Stimulated activated CD8-positive, alpha-beta memory T cell treated with anti-CD3 and anti-CD28 coated beads, Interleukin-4, amount 100 ng/mL, for 24 hours (primary cell): ENCODE measurements around the gene CGREF1.

Source experiments
- DNase-seq: peaks from one replicate; pipeline ENCODE4 v3.0.0-alpha.2; 2020; ENCODE audit warnings: low read depth

Gene CGREF1, protein sequence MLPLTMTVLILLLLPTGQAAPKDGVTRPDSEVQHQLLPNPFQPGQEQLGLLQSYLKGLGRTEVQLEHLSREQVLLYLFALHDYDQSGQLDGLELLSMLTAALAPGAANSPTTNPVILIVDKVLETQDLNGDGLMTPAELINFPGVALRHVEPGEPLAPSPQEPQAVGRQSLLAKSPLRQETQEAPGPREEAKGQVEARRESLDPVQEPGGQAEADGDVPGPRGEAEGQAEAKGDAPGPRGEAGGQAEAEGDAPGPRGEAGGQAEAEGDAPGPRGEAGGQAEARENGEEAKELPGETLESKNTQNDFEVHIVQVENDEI

DNA sequence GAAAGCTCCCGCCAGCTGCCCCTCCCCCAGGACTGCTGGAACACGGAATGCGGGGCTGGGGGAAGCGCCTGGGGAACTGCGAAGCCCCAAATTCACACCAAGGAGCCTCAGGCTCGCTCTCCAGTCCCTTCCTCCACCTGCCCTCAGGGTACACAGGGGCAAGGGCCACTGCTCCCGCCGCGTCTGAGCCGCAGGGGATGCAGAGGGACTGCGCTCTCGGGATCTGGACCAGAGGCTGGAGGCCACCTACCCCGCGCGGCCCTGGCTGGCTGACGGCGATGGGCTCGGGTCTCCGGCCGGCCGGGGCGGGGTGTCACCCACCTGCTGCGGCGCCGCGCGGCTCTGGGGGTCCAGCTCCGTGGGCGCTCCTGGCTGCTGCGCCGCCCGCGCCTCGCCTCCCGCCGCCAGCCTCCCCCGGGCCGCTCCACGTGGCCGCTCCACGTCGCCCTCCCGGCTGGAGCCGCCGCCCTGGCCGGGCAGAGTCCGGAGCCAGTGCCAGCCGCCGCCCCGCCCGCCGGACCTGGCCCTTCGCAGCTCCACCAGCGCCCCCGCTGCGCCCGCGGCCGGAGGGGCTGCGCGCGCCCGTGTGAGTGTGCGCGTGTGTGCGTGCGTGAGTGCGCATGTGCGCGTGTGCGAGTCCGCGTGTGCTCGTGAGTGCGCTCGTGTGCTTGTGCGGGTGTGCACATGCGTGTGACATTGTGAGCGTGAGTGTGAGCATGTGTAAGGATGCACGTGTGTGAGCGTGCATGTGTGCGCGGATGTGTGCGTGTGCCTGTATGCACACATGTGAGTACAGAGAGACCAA lies at the start of gene CGREF1:
Gene CGREF1, minus strand, starts transcription at position 604 of the 805 bp plus-strand sequence. CDS start 14,762 bp downstream, outside the sequence.
- DNase-seq, result no peak

GRCh38 chr2:27164960-27165763 lies 46.2 kb upstream of the CGREF1 start:
- no peak for DNase-seq

DNA sequence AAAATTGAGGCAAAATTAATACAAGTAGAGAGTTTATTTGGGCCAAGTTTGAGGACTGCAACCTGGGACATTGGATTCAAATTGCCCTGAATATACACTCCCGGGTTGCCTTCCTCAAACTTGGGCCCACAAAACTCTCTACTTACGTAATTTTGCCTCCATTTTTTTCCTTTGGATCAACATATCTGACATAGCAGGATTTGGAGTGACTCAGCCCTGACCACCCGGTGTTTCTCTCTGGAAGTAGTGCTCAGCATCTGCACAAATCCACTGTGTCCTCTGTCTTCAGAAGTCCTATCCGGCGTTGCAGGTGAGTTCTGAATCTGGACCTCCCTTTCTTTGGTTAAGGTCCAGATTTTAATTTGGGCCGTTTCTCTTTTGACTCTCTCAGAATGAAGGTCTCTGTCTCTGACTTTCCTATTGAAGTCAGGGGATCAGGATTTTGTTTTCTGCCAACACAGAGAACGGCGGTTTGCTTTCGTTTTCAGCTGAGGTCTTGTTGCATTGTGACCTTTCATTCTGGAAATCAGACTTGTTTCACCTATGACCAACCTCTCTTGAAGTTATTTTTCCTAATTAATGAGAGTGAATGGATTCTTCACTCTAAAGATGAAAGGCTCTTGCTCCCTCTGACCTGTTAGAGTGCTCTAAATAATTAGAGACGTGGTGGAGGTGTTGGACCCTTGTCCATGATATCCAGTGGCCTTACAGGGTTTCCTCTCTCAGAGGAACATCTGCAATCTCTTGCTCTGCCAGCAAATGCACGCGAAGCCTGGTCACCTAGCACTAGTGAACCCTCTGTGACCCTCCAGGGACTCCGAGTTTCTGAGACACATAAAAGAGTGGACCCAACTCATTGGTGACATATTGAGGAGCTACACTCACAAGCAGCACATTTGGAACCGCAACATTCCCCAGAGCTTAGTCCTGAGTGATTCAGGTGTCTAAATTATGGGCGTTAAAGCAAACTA lies 43.5 kb upstream of the CGREF1 start:
- DNase-seq, result no peak

GRCh38 chr2:27160191-27160590 lies 41.3 kb upstream of the CGREF1 start:
- no peak for DNase-seq

GRCh38 chr2:27159271-27159670 lies 40.3 kb upstream of the CGREF1 start:
- no peak for DNase-seq

- DNase-seq, result no peak
Measured at GRCh38 chr2:27158468-27158867, 39.5 kb upstream of the CGREF1 start.

DNA sequence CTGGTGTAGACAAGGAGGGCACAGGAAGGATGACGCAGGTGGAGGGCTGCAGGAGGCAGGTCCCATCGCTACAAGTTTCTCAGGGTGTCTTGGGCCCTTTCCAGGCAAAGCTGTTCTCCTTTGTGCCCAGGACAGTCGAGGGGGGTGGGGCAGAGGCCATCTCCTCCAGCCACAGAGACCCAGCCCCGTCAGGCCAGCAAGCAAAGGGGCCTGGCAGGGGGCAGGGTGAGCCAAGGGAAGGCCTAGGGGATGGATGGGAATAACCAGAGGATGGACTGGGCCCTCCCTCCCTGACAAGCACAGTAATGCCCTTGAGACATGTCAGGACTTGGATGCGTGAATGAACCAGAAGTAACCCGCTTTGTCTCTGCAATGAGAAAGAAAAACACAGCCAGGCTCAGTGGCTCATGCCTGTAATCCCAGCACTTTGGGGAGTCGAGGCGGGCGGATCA lies 36.2 kb upstream of the CGREF1 start:
- DNase-seq, result no peak

DNA sequence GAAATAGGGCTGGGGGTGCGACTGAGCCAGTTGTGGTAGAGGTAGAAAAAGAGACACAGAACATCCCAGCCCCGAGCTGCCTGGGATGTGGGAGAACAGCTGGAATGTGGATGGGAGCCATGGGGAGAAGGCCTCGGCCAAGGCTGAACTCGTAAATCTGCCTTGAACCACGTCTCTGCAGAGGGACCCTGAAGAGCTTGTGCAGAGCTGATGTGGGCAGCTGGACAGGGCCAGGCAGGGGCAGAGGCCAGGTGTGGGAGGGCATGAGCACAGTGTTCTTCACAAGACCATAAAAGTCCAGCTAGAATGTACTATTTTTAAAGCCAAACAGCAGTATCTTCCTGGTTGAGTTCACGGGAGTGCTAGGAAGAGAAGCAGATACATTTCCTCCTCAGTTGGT lies 35.6 kb upstream of the CGREF1 start:
- DNase-seq, result no peak

DNA sequence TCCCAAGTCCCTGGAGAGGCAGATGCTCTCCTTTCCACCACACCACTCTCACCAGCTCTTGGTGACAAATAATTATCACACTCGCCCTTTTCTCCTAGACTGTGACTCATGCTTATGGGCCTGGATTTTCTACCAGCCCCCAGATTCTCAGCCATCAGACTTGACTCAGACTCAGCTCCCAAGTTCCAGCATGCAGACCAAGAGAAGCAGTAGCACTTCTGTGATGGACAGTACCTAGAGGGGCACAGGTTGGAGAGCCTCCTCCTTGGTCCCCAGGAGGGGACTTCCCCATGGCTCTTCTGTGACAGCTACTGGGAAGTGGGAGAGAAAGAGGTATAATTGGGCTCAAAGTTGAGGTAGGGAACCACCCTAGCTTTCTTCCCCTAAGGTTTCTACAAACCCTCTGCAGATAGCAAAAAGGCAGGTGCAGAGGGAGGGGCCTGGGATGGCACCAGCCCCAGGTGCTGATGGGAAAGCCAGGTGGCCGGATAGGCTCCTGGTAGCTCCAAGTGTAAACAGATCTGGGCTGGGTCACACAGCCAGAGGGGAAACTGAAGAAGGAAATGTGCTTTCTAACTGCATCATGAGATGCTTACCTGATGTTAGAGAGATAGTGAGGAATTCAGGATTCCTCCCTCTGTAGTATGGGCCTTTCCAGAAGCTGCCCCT lies 34.0 kb upstream of the CGREF1 start:
- DNase-seq, result no peak

DNA sequence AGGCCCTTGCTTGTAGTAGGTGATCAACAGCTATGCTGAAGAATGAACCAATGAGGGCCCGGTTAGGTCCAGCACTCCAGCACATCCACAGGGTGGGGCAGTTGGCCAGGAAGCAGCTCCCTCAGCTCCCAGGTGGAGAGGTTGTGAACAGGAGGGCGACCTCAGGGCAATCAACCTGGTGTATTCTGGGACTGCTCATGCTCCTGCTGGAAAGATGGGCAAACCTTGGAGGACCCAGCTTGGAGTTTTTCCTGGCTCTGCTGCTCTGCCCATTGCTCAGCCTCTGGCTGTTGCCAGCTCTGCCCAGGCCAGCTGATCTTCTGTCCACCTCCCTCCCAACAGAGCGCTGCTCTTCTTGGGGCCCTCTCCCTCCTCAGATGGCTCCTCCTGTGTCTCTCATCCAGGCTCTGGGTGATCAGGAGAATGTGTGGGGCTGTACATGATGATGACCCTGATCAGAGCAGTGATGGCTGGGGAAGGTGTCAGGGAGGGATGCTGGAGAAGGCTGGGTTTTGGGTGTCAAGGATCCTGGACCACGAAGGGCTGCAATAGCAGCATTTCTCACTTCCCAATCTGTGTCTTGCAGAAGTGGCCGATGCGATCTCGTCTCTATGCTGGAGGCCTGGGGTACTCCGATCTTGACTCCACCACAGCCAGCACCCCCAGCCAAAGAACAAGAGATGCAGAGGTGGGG lies 33.3 kb upstream of the CGREF1 start:
- no peak for DNase-seq

DNA sequence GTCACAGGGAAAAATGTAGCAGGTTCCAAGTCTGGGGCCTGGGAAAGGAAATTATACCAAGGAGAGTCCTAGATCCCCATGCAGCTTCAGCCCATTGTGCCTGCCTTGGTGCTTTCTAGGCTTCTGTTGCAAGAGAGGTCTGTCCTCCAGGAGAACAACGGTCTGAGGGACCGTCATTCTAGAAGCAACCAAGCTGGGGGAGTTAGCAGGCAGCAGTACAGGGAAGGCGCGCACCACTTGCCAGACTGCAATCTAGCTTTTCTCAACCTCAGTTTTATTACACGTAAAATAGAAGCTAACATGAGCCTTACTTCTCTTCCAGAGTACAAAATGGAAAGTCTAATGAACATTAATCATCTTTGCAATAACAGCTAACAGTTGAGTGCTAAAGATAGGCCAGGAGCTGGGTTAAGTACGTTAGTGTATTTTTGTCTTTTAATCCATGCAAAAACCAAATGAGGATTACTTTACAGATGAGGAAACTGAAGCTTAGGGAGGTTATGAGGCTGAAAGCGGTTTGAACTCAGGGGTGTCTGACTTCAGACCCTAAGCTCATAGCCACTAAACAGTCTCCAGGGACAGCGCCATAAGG lies 31.8 kb upstream of the CGREF1 start:
- DNase-seq, result no peak

DNA sequence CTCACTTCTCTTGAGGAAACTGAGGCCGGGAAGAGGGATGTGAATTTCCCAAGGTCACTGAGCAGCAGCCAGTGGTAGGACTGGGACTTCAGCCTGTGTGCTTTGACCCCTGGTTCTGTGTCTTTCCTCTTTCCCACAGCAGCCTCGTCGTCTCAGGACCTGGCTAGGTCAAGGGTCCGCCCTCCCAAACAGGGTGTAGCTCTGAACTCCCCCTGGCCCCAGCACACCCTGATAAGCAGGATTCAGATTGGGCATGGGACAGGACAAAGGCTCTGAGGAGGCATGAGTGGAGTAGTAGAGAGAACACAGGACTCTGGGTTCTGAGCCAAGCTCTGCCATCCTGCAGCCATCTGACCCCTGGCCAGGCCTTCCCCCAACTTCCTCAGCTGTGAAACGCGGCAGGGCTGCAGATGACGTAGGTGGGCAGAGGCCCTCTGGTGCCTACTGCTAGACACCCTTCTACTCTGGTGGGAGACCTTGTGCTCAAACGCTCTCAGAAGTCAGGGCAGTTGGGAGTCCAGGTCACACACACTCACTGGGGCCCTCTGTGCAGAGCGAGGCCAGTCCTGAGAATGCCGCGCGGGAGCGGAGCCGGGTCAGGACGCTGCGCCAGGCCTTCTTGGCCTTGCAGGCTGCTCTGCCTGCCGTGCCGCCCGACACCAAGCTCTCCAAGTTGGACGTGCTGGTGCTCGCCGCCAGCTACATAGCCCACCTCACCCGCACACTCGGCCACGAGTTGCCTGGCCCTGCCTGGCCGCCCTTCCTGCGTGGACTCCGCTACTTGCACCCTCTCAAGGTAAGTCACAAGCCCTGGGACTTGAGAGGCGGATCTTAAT lies 30.9 kb upstream of the CGREF1 start:
- no peak for DNase-seq

- DNase-seq, result no peak
Measured at GRCh38 chr2:27148801-27149439, 30.0 kb upstream of the CGREF1 start, which contains the start of gene TCF23. Gene TCF23, plus strand, starts transcription at chr2:27149004. Its CDS starts 130 bp downstream, at chr2:27149134.

- no peak for DNase-seq
Measured at GRCh38 chr2:27147935-27148334, 29.0 kb upstream of the CGREF1 start.

- DNase-seq, result no peak
Measured at GRCh38 chr2:27145682-27146081, 26.8 kb upstream of the CGREF1 start.

DNA sequence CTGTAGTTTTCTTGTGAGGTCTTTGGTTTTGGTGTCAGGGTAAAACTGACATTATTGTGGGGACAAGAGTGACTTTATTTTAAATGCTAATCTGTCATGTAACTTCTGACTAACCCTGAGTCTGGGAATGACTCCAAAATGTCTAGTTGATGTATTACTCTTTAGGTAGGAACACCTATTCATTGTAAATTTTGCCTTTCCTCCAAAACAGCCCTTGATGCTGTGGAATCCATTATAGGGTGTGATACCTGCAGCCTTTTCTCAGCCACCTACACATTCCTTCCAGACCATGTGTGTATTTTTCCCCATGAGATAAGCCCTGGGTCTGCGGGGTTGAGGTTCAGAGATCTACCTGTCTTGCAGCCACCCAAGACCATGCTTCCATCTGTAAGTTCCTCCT lies 24.4 kb upstream of the CGREF1 start:
- DNase-seq, result no peak

- DNase-seq, result no peak
Measured at GRCh38 chr2:27139310-27139709, 20.4 kb upstream of the CGREF1 start, which contains the start of gene PRR30. Gene PRR30, minus strand, starts transcription at chr2:27139410. Its CDS starts 1,081 bp downstream, at chr2:27138329.

DNA sequence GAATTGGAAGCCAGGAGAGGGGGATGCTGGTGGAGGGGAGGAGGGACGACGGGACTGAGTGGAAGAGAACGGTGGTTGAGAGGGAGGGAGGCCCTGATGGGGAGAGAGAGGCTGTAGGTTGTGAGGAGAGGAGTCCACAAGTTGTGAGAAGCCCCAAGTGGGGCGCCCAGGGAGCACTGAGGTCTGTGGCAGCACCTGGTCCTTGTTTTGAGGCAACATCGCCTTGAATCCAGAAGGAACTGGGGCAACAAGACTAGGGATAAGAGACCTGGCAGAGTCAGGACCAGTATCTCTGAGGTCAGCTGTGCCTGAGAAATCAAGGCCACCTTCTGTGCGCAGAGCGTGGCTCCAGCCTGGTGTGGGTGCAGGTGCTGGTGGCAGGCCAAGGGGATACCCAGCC lies 19.2 kb upstream of the CGREF1 start:
- no peak for DNase-seq
